Neural progenitor cell (in vitro differentiated cells): ENCODE data around the gene LINS1.

Experiments used
- CTCF ChIP-seq: fragments of 200-600 bp; sonication (generic); IDR thresholded peaks from 2 replicates; pipeline ENCODE4 v1.5.1; 2017; ENCODE audit warnings: antibody characterized with exemption, mild to moderate bottlenecking
- EZH2 ChIP-seq: fragments of 200-600 bp; sonication (generic); IDR thresholded peaks from 2 replicates; pipeline ENCODE4 v1.6.1; 2017; ENCODE audit warnings: antibody characterized with exemption, mild to moderate bottlenecking, moderate library complexity

GRCh38 chr15:100650685-100651084, 48.7 kb upstream of the LINS1 start:
- TF ChIP-seq EZH2 (no peak), CTCF (peak; percentile 26)
